GM19193 (cell line): Measurements from ENCODE around the gene EVI5L.

Source experiments
- POLR2A ChIP-seq: IDR thresholded peaks from 4 replicates; pipeline ENCODE4 v1.6.1; 2011; ENCODE audit not compliant: insufficient read depth, insufficient read length; ENCODE audit errors: extremely low read depth

EVI5L gene

DNA sequence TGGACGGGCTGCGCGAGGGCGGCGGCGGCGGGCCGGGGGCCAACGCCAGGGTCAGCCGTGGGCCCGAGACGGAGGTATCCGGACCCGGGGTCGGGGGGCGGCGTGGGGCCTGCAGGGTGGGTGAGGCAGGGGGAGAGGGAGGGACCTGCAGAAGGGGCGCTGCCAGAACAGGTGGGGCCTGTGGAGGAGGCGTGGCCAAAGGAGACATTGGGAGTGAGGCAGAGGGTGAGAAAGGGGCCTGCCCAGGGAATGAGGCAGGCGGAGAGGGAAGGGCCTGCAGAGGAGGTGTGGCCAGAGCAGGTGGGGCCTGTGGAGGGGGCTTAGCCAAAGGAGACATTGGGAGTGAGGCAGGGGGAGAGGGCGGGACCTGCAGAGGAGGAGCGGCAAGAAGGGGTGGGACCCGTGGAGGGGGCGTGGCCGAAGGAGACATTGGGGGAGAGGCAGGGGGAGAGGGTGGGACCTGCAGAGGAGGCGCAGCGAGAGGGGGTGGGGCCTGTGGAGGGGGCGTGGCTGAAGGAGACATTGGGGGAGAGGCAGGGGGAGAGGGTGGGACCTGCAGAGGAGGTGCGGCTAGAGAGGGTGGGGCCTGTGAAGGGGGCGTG lies 40.0 kb downstream of the EVI5L start:
- TF ChIP-seq POLR2A = no peak

GRCh38 chr19:7870571-7871436 lies 40.8 kb downstream of the EVI5L start:
- TF ChIP-seq POLR2A = no peak

DNA sequence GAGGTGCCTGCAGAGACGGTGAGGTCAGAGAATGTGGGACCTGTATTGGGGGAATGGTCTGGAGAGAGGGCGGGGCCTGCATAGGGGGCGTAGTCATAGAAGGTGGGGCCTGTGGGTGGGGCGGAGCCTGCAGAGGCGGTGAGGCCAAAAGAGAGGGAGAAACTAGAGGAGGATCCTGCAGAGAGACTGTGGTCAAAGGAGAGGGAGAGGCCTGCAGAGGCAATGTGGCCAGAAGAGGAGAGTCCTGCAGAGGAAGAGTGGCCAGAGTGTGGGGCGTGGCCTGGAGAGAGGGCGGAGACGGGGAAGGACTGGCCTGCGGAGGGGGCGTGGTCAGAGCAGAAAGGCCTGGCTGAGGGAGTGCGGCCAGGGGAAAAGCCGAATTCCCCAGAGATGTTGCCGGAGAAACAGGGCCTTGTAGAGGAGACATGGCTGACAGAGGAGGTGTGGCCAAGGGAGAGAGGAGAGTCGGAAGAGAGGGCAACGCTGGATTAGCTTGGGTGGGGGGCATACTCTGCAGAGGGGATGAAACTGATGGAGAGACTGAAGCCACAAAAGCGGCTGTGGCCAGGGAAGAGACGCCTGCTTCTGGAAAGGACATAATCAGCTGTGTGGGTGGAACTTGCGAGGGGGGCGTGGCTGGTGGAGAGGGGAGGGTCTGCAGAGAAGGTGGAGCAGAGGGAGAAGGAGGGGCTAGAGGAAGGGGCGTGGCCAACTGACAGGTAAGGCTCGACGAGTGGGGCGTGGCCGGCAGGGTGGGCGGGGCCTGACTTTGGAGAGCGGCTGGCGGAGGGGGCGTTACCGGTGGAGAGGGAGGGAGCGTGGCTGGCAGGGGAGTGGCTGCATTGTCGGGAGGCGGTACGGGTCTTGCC lies 41.7 kb downstream of the EVI5L start:
- TF ChIP-seq POLR2A = no peak

DNA sequence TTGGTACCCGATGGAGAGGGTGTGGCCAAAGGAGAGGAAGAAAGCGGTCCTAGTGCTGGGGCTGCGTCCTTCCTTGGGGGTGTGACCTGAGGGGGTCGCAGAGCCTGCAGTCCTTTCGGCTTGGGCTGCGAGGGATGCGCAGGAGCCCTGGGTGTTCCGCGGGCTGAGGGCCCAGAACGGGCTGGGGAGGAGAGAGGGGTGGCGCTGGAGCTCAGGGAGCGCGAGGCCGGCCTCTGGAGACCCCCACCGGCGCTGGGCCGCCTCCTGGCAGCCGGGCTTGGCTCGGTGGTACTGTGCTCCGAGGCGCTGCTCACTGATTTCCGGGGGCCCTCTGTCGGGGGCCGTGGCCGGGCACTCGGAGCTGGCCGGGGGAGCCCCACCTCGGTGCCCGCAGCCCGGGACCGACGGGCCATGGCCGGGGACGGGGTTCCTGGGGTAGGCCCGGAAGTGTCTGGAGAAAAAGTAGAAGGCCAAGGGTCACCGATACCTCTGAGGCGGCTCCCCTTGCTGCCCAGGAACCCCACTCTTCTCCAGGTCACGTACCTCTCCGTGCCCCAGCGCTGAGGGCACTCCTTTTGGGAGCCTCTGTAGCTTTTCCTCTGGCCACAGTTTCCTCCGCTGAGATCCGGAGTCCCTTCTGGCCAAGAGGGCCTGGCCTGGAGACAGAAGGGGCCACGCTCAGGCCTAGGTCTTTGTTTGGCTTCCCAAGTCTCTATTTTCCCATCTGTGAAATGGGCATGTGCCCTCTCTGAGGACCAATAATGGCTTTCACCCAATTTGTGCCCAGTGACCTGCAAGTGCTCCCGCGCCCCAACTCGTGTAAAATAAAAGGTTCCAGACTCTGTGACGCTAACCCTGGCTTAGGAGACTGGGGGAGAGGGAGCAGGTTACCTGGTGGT lies 42.5 kb downstream of the EVI5L start:
- TF ChIP-seq POLR2A = no peak

- no peak for TF ChIP-seq POLR2A
These were observed 43.5 kb downstream of the EVI5L start for GRCh38 chr19:7873304-7874075.

DNA sequence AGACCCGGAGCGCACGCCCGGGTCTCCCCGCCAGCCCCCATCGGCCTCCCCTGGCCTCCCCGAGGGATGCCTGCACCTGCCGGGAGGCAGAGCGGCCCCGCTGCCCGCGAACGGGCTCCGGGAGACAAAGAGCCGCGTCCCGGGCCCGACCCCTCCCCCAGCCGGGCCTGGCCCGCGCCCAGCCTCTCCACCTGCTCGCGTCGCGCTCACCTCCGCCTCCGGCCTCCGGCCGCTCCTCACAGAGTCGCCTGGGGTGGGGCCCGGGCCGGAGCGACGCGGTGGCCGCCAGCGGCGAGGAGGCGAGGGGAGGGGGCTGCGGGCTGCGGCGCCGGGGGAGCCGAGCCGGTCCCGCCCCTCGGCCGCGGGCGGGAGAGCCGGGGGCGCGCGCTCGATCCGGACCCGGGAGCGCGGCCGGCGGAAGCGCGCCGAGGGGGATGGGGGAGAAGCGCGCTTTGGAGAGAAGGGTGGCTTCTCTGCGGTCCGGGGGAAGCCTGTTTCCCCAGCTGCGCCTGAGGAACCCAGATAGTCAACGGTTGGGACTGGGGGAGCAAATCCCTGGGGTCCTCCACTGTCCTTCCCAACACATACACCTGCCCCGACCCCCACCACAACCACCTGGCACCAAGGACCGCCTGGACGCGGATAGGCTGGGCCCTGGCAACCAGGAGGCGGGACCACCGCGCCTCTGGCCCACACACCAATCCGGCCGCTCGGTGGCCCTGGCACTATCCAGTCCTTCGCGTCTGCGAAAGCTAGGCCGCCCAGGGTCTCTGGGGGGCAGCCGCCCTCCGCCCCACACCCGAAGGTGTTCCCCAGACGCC lies 44.3 kb downstream of the EVI5L start, which contains the start of gene PRR36:
Gene PRR36 (minus strand): TSS at position 315 of the 821 bp plus-strand sequence. CDS start 701 bp downstream, outside the sequence.
- TF ChIP-seq POLR2A = no peak

DNA sequence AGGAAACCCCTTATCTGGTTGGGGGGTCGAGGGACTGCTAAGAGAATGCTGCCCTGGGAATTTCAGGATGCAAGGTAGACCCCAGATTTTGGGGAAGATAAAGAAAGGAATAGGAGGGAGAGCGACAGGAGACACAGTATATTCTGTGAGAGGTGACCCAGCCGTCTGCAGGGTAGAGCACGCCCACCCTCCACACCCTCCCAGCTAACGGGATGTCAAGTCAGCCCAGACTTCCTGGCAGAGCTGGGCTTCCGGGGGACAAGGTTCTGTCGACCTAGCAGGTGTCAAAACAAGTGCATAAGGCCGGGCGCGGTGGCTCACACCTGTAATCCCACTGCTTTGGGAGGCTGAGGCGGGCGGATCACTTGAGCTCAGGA lies 44.9 kb downstream of the EVI5L start:
- no peak for TF ChIP-seq POLR2A

- TF ChIP-seq POLR2A = no peak
These were observed 47.3 kb downstream of the EVI5L start for GRCh38 chr19:7877249-7877836.

DNA sequence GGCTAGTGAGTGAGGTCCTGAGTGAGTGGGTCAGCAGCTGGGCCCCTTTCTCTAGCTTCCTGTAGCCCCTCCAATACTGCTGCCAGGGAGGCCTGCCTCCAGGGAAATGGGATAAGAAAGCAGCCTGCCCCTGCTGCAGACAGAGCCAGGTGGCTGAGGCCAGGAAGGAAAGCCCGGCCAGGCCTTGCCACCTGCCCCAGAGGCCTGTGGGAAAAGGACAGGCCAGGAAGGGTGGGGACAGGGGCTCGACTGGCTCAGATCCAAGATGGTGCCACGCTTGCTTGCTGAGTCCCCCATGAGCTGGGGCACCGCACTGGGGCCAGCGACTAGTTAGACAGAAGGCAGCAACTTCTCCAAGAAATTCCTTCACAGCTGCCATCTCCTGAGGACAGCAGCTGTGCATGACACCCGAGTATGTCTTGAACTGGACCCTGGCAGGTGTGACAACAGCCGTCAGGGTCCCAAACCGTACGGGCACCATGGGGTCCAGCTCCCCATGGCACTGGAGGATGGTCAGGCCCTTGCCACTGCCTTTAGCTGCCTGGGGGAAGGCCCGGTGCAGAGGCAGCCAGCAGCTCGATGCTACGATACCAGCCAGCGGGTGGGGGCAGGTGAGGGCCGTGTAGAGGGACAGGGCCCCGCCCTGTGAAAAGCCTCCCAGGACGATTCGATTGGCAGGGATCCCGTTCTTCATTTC lies 49.2 kb downstream of the EVI5L start:
- no peak for TF ChIP-seq POLR2A

GRCh38 chr19:7879836-7880235 lies 49.8 kb downstream of the EVI5L start:
- no peak for TF ChIP-seq POLR2A

GRCh38 chr19:7881910-7882309 lies 51.9 kb downstream of the EVI5L start:
- TF ChIP-seq POLR2A = no peak

GRCh38 chr19:7883105-7883504 lies 53.1 kb downstream of the EVI5L start:
- TF ChIP-seq POLR2A = no peak
